Breast epithelium (tissue), 4 donors: Measurements from ENCODE around the gene APC. TPM values are rescaled to one million over a fixed set of nuclear protein-coding genes. Genes with fewer than 3 reads are reported as not detected.

ENCODE experiments used
- DNase-seq, 2 donors: peaks; one replicate each; pipeline ENCODE4 v3.0.0-alpha.2; 2019; ENCODE audit warnings: low spot score in 2 of 2
- H3K27ac ChIP-seq, 2 donors: fragments of 200-600 bp; sonication (generic) in 1 of 2; one replicate each; pipeline ENCODE4 v1.5.1; 2016 to 2019; ENCODE audit warnings: mild to moderate bottlenecking in 1 of 2
- H3K27me3 ChIP-seq, 2 donors: fragments of 200-600 bp; sonication (generic) in 1 of 2; one replicate each; pipeline versions ENCODE4 v1.5.1 to v1.6.0; 2017 to 2019; ENCODE audit warnings: control low read depth in 1 of 2, mild to moderate bottlenecking in 1 of 2
- H3K36me3 ChIP-seq: fragments of 200-600 bp; one replicate; pipeline ENCODE4 v1.5.1; 2019
- H3K4me1 ChIP-seq, 2 donors: fragments of 200-600 bp; sonication (generic); one replicate each; pipeline ENCODE4 v1.5.1; 2016 to 2019; ENCODE audit warnings: control low read depth in 1 of 2
- H3K4me3 ChIP-seq, 3 donors: fragments of 200-600 bp; sonication (generic); 1 replicate in 2 of 3; 2 replicates in 1 of 3; pipeline ENCODE4 v1.5.1; 2016 to 2019; ENCODE audit warnings: mild to moderate bottlenecking in 3 of 3, moderate library complexity in 2 of 3
- H3K9me3 ChIP-seq, 2 donors: fragments of 200-600 bp; sonication (generic) in 1 of 2; one replicate each; pipeline ENCODE4 v1.5.1; 2016 to 2019; ENCODE audit warnings: control low read depth in 1 of 2
- POLR2A ChIP-seq: fragments of 450-650 bp; IDR thresholded peaks from one replicate; pipeline ENCODE4 v1.6.1; 2016; ENCODE audit warnings: antibody characterized with exemption, mild to moderate bottlenecking, moderate library complexity
- POLR2AphosphoS5 ChIP-seq, 3 donors: sonication (generic); formaldehyde crosslinking; IDR thresholded peaks; one replicate each; pipeline ENCODE4 v1.6.1; 2017; ENCODE audit warnings: antibody characterized with exemption in 3 of 3
- intact Hi-C: fragments of 100-400 bp; cut with DNase I; formaldehyde crosslinking; loops from one replicate; pipeline ENCODE4 v1.15.1; 2023; ENCODE audit warnings: low total_unique reads
- total RNA-seq, 3 donors: library from RNA; depleted of rRNA; stranded (reverse); fragments of >200 nt; gene quantifications; one replicate each; pipeline ENCODE4 v1.1.0, GENCODE V29; 2016
- TF ChIP-seq, protein P1 (sequence below), 3 donors: fragments of 450-650 bp; IDR thresholded peaks; one replicate each; pipeline ENCODE4 v1.5.1; 2016 to 2017; ENCODE audit warnings: antibody characterized with exemption in 3 of 3, mild to moderate bottlenecking in 3 of 3, moderate library complexity in 3 of 3

APC gene
- total RNA-seq, 3 donors from 2014 or later = 51.5 to 73.9 (median 65.1) TPM

DNA sequence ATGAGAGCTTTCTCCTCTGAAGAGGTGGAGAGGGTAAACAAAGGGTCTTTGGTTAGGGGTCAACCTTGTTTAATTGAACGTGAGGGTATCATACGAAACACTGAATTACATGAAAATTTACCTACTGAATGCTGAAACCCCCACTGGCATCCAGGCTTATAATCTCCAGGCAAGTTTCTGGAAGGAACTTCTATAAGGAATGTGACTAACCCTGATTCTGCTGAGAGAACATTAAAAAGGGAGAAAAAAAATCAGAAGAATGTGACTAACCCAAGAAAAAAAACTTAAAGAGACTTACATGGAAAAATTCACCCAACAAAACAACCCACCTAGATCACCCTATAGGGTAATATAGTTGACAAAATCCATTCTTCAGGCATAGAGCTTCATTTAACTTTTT lies 55.5 kb downstream of the APC start:
- H3K27ac ChIP-seq = no peak overlapping the region
- intact Hi-C loops = no loop called here
- DNase-seq = no peak
- TF ChIP-seq, protein P1, sequence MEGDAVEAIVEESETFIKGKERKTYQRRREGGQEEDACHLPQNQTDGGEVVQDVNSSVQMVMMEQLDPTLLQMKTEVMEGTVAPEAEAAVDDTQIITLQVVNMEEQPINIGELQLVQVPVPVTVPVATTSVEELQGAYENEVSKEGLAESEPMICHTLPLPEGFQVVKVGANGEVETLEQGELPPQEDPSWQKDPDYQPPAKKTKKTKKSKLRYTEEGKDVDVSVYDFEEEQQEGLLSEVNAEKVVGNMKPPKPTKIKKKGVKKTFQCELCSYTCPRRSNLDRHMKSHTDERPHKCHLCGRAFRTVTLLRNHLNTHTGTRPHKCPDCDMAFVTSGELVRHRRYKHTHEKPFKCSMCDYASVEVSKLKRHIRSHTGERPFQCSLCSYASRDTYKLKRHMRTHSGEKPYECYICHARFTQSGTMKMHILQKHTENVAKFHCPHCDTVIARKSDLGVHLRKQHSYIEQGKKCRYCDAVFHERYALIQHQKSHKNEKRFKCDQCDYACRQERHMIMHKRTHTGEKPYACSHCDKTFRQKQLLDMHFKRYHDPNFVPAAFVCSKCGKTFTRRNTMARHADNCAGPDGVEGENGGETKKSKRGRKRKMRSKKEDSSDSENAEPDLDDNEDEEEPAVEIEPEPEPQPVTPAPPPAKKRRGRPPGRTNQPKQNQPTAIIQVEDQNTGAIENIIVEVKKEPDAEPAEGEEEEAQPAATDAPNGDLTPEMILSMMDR (IDR thresholded peaks at IDR 0.05) = no peak
- TF ChIP-seq POLR2AphosphoS5 (IDR thresholded peaks at IDR 0.05) (no peak), POLR2A (no peak)
- no peak overlapping the region for H3K4me3 ChIP-seq
- H3K36me3 ChIP-seq = peaks cover 10% of the 10 kb centered on the region
- no peaks in the 10 kb centered on the region for H3K4me1 ChIP-seq
- no peaks in the 10 kb centered on the region for H3K27me3 ChIP-seq
- no peaks in the 10 kb centered on the region for H3K9me3 ChIP-seq

GRCh38 chr5:112794410-112794809 lies 56.7 kb downstream of the APC start:
- DNase-seq = no peak
- peaks cover 10% of the 10 kb centered on the region for H3K36me3 ChIP-seq
- no peak overlapping the region for H3K4me3 ChIP-seq
- H3K9me3 ChIP-seq = no peaks in the 10 kb centered on the region
- H3K27me3 ChIP-seq = no peaks in the 10 kb centered on the region
- intact Hi-C loops = no loop called here
- no peak overlapping the region for H3K27ac ChIP-seq
- H3K4me1 ChIP-seq = no peaks in the 10 kb centered on the region
- TF ChIP-seq POLR2A (no peak), POLR2AphosphoS5 (IDR thresholded peaks at IDR 0.05) (no peak)
- TF ChIP-seq, protein P1 (IDR thresholded peaks at IDR 0.05) = no peak

DNA sequence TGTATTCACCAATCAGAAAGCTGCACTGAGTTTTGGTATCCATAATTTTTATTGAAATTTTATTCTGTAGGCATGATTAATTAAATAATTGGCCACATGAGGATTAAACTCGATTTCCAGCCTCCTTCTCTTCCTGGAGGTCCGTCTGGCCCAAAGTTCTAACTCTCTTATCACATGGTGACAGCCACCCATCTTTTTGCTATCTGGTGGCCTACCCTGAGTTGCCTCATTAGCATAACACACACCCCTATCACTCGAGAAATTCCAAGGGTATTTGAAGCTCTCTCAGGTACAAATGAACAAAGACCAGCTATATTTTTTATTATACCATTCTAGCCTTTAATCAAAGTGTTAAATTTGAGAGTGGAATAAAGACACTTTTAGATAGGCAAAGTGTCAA lies 57.7 kb downstream of the APC start:
- peaks cover 10% of the 10 kb centered on the region for H3K36me3 ChIP-seq
- H3K9me3 ChIP-seq = no peaks in the 10 kb centered on the region
- intact Hi-C loops = no loop called here
- H3K4me1 ChIP-seq = no peaks in the 10 kb centered on the region
- H3K27ac ChIP-seq = no peak overlapping the region
- TF ChIP-seq POLR2AphosphoS5 (IDR thresholded peaks at IDR 0.05) (no peak), POLR2A (no peak)
- TF ChIP-seq, protein P1 (IDR thresholded peaks at IDR 0.05) = no peak
- no peaks in the 10 kb centered on the region for H3K27me3 ChIP-seq
- DNase-seq = no peak
- no peak overlapping the region for H3K4me3 ChIP-seq

DNA sequence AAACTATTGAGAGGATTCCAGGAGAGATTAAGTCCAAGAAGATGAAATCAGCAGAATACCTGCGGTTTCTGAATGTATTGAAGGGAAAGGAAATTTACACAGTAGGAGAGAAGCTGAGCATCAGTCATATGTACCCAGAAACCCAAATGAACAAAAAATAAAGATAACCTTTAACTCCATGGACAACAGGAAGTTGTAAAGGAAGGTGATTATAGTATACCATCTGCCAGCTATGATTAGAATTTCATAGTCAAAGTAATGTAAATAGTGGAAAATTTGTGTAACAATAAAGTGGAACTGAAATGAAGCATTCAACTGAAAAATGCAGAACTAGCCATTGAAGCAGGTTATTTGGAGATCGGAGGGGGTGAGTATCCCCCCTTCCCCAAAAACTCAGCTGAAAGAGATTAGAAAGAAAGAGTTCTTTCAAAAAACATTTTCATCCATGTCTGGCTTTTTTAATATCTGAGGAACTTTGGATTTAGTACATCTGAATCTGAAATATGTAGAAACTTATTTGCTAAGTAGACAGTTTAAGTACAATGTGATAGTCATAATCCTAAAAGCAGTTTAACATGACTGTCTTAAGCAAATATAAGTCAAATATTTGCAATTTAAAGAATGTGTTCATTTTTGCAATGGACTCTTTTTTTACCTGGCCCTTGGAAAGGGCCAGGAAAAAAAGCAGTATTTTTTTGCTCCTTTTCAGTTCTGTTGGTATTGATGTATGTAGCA lies 58.4 kb downstream of the APC start:
- DNase-seq = no peak
- no peaks in the 10 kb centered on the region for H3K9me3 ChIP-seq
- no peaks in the 10 kb centered on the region for H3K4me1 ChIP-seq
- H3K27me3 ChIP-seq = no peaks in the 10 kb centered on the region
- H3K36me3 ChIP-seq = peaks cover 10% of the 10 kb centered on the region
- TF ChIP-seq, protein P1 (IDR thresholded peaks at IDR 0.05) = no peak
- H3K4me3 ChIP-seq = no peak overlapping the region
- intact Hi-C loops = no loop called here
- no peak overlapping the region for H3K27ac ChIP-seq

DNA sequence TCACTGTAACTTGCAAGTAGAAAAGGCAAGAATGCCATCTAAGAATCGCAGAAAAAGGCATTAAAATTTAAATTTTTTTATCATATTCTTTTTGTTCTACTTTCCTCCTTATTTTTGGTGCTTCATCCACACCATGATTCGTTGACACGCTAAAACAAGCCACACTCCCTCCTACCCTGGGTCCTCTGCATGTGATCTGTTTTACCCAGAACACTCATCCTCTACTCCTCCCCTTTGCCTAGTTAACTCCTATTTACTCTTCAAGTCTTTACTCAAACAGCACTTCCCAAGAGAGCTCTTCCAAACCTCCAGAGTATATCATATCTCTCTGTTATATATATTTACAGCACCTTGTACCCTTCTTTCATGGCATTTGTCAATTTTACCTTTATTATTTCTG lies 62.0 kb downstream of the APC start:
- DNase-seq = no peak
- Histone ChIP-seq H3K27me3 (no peaks in the 10 kb centered on the region), H3K9me3 (no peaks in the 10 kb centered on the region), H3K4me1 (no peaks in the 10 kb centered on the region), H3K27ac (no peak overlapping the region), H3K4me3 (no peak overlapping the region), H3K36me3 (peaks cover 10% of the 10 kb centered on the region)
- intact Hi-C loops = no loop called here
- TF ChIP-seq POLR2AphosphoS5 (IDR thresholded peaks at IDR 0.05) (no peak), POLR2A (no peak)
- TF ChIP-seq, protein P1 (IDR thresholded peaks at IDR 0.05) = no peak
